ENCODE data around the gene UBE2B.

DNA sequence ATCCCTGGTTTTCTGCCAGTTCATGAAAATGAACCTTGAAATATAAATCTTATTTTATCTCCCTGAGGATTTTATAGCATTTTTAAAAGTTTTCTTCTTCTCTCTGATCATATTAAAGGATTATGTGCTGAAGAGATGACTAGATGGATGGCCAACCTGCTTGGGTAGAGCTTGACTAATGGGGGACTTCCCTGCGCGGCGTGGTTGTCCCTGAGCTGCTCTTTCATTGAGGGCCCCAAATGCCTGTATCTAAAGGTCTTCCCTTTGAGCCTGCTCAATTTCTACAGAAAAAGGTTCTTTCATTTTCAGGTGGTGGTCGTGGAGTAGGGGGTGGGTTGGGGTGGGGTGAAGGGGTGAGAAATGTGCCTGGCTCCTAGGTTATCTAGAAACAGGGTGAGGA lies 60.8 kb downstream of the UBE2B start:
- TF ChIP-seq, protein P1, sequence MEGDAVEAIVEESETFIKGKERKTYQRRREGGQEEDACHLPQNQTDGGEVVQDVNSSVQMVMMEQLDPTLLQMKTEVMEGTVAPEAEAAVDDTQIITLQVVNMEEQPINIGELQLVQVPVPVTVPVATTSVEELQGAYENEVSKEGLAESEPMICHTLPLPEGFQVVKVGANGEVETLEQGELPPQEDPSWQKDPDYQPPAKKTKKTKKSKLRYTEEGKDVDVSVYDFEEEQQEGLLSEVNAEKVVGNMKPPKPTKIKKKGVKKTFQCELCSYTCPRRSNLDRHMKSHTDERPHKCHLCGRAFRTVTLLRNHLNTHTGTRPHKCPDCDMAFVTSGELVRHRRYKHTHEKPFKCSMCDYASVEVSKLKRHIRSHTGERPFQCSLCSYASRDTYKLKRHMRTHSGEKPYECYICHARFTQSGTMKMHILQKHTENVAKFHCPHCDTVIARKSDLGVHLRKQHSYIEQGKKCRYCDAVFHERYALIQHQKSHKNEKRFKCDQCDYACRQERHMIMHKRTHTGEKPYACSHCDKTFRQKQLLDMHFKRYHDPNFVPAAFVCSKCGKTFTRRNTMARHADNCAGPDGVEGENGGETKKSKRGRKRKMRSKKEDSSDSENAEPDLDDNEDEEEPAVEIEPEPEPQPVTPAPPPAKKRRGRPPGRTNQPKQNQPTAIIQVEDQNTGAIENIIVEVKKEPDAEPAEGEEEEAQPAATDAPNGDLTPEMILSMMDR (IDR thresholded peaks at IDR 0.05; ENCODE audit: low read length), result no peak
- no peak for TF ChIP-seq EZH2 (IDR thresholded peaks at IDR 0.05; ENCODE audit: borderline replicate concordance, low read length)
